Fibroblast of peridontal ligament (primary cell): Measurements from ENCODE around the gene PICALM.

ENCODE experiments used
- DNase-seq: peaks from one replicate; pipeline ENCODE4 v3.0.0-alpha.2; 2010; ENCODE audit errors: extremely low read depth

Gene PICALM

DNA sequence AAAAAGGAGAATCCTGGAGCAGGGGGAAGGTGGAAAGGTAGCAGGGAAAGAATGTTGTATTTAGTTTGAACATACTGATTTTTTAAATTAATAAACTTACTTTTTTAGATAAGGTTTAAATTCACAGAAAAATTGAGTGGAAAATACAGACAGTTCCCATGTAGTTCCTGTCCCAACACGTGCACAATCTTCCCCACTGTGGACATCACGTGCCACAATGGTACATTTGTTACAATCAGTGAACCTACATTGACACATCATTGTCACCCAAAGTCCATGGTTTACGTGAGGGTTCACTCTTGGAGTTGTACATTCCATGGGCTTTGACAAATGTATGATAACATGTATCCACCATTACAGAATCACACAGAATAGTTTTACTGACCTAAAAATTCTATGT, 10.5 kb upstream of the PICALM start:
- no peak for DNase-seq

DNA sequence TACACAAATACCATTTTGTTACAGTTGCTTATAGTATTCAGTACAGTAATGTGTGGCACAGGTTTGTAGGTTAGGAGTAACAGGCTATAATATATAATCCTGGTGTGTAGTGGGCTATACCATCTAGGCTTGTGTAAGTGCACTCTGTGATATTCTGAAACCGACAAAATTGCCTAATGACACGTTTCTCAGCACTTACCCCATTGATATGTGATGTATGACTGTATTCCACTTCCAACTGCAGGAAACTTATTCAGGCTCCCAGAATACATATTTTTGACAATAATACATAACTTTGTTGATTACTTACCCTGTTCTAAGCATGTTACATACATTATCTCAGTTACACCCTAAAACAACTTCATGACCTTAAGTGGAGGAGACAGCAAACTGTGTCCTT, 5.1 kb upstream of the PICALM start:
- DNase-seq: no peak

DNA sequence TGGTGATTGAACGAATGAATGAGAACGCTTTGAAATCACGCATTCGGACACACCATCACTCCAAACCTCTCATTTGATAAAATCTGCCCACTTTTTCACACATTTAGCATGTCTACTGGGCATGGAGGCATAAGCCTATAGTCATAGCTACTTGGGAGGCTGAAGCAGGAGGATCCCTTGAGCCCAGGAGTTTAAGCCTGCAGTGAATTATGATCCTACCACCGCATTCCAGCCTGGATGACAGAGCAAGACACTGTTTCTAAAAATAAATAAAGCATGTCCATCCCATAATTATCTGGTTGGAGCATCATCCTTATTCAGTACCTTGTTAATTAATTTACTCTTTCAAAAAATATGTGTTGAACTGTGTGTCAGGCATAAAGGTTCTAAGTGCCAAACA, 3.3 kb upstream of the PICALM start:
- DNase-seq: no peak

DNA sequence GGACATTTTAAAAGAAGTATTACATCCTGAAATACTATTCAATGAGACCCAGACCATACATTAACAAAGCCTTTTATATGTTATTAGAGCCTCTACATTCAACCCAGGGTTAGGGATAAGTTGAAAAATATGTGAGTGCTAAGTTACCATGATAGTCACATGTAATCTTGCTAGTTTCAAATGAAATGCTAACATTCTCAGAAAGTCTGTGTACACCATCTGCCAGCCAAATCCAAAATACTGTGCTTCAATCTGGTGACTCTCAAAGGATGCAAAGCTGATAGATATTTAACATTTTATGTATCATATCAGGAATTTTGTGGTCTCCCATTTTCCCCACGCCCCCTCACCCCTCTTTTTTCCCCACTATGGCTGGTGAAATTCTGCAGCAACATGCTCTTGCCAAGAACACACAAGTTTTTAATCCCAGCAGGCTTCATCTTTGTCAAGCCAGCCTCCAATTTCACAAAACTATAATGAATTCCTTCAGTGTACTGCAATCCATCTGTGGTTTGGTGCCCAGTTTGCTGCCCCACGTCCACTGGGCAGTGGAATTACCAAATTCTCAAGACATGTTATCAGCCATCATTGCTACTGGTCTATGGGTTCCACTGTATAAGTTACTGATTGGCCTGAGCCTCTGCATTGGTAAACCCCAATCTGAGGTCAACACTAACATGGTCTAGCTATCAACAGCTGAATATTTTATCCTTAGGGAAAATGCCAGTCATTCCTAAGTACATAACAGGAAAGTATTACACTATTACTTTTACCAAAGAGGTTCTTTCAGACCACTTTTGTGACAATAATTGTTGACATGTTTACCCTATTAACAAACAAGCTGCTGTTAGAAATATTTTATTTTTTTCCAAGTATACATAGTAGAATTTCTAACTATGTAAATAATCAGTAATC, 1.5 kb upstream of the PICALM start:
- DNase-seq: peak; percentile 78

DNA sequence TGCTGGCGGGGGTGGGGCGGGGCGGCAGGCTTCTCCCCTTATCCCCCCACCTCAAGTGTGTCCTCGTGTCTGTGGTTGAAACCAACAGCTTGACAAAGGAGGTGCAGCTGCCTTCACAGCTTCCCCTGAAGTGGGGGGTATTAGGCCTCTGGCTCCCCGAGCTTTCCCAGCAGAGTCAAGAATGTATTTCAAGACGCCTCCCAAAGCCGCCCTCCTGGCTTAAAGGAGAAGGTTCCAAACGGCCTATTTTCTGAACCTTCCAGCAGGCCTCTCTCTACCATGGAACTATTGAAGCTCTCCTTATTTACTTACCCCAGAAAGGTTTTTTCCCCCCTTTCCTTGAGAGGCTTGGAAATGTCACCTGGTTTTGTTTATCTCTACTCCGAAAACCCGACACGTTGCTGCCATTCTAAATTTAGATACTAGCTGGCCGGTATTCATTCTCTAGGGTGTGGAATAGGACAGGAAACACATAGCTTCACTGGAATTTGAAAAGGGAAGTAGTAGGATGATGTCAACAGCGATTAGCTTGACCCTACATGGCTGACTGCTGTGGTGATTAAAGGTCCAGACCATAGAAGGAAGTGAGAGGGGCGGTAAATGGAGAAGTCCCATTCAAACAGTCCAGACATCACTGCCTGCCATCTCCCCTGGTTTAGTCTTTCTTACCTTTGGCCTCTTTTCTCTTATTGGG, 671 bp upstream of the PICALM start:
- peak; percentile 90 for DNase-seq

DNA sequence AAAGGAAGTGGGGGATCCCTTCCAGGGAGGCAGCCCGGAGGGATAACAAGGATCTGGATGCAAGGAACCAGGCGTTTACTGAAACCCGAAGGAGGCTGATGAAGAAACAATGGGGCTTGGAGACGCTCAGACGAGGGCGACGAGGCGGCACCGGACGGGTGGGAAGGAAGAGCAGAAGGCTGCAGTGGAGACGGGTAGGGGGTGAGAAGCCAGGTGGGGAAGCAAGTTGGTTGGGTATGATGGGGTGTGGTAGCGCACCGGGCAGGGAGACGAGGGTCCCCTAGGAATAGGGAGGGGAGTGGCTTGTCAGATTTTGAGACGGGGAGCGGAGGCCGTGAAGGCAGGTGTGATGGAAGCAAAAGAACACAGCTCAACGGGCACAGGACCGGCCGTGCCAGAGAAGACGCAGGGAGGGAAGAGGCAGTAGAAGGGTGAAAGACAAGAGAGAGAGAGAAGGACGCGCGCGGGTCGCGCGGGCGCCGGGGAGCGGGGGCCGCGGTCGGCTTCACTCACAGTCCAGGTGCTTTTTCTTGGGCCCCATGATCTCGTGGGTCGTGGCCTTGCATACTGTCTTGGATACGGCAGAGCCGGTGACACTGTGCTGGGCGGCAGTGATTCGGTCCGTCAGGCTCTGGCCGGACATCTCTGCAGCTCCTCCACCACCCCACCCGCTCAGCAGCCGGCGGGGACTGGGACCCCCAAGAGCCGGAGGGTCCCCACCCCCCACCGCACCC, 579 bp downstream of the PICALM start:
- no peak for DNase-seq

DNA sequence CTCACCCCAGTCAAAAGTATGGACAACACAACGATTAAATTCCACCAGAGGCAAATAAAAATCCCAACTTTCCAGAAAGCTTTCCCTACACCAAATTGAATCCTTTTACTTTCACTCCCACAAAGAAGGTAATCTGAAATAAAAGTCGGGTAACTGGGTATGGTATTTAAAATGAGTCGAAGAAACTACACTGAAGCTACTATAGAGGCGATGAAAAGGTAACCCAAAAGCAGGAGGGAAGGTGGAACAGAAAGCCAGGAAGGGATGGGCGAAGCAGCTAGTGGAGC, 1.1 kb downstream of the PICALM start:
- DNase-seq: no peak

DNA sequence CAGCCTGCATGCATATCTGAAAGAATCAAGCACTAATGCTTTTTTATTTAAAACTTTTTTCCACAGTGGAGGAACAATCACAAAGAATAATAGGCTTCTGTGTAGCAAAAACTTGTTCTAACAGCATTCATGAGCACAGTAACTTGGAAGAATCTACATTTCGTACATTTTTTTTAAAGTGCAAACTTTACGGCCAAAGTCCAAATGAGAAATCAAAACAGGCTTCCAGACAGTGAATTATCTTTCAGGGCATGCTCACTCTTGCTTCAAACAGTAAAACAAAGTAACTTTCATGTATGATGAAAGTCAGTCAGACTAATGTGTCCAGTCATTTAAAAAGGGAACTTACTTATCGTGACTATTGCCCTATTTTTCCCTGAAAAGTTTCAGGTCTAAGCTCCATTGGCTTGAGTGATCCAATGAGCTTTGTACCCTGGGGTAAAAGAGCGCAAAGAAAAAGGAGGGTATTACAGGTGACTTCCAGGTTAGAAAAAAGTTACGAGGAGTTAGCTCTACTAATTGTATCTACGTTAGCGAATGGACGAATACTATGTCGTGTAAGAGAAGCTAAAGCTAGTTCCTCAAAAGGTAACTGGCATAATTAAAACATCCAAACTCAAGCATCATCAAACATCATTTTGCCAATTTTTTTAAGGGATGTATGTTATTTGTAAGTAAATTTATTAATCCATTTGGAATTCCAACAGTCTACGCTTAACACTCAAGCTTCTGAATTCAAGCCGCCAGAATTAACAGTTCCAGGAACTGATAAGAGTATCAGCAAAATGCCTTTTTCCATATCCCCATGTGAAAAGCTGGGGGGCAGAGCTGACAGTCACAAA, 1.7 kb downstream of the PICALM start:
- peak; percentile 44 for DNase-seq

DNA sequence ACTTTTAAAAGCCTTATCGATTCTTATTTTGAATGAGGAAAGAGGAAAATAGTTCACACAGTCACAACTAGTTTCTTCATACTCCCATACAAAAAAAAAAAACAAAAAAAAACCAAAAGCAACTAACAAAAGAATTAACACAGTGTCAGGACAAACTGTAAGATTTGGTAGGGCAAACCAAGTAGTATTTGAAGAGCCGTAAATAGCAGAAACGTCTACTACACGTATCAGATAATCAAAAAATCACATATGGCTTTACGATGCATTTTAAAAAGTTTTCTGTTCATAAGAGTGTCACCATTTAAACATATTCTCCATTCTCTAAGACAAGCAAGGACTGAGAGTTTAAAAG, 2.3 kb downstream of the PICALM start:
- DNase-seq: no peak

DNA sequence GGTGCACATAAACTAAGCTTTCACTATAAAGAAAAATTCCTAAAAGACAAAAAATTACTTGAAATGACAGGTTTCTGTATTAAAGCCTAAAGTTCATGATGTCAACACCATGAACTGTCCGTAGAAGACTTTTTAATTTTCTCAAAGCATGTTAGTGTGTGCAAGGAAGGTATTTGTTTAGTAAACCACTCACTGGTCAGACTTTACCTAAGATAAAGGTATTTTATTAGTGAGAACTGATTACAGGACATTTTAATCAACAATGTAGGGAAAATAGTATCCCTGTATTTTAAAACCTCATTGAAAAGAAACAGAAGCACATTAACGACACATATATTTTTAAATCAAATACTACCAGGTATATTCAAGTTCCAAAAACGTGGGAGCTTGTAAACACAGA, 2.9 kb downstream of the PICALM start:
- no peak for DNase-seq

DNA sequence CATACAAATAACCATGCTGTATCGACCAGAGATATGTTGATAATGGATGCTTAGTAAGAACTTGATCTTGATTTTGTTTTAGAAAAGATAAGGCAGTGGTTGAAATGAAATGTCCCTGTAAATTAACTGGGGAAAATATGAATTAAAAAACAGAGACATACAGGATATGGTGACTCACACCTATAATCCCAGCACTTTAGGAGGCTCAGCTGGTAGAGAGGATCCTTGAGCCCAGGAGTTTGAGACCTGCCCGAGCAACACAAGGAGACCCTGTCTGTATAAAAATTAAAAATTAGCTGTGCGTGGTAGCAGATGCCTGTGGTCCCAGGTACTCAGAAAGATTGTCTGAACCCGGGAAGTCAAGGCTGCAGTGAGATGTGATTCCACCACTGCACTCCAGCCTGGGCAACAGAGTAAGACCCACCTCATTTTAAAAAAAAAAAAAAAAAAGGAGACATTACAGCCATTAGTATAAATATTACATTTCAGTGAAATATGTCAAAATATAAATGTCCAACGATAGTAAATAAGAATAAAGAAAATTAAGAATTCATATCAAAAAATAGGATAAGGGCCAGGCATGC, 4.6 kb downstream of the PICALM start:
- no peak for DNase-seq

DNA sequence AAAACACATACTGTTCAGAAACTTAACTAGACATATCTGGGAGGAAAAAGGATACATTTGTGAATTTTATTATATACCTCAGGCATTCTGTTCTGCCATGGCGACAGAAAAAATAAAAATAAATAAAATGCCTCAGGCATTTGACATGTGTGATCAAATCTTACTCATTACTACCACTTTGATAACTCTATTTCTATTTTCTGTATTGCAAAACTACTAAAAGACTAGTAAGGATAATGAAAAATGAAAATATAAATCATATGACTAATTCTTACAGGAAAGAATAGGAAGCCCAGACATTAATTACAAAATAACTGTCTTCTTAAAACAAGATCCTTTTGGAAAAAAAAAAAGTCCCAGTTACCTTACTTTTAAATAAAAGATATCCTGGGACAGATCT, 5.3 kb downstream of the PICALM start:
- DNase-seq: peak; percentile 47

DNA sequence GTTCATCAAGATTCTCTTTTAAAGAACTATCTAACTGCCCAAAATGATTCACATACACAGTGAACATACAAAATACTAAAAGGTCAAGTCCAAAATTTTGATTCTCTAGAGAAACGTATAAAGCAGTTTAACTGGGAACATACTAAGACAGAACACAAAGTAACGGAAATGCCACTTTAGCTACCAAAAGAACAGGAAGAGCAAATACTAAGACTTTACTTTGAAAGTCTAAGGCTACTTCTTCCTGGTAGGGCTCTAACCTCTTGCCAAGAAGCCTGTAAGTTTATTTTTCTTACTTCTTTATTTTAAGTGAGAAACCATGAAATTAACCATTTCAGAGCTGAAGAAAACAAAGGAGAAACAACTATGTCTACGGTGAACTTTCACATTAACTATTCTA, 6.2 kb downstream of the PICALM start:
- peak; percentile 45 for DNase-seq

DNA sequence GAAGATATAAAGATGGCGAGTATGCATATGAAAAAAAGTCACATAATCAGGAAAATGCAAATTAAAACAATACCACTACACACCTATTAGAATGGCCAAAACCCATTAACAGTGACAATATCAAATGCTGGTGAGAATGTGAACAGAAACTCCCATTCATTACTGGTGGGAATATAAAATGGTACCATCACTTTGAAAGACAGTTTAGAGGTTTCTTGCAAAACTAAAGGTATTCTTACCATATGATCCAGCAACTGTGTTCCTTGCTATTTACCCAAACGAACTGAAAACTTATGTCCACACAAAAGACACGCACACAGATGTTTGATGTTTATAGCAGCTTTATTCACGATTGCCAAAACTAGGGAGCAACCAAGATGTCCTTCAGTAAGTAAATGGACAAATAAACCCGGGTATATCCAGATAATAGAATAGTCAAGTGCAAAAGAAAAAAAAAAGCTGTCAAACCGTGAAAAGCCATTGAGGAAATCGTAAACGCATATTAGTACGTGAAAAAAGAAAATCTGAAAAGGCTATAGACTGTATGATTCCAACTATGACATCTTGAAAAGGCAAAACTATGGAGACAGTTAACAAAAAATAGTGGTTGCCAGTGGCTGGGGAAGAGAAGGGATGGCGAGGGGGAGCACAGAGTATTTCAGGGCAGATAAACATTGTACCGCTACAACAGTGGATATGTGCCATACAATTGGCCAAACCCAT, 7.2 kb downstream of the PICALM start:
- no peak for DNase-seq

DNA sequence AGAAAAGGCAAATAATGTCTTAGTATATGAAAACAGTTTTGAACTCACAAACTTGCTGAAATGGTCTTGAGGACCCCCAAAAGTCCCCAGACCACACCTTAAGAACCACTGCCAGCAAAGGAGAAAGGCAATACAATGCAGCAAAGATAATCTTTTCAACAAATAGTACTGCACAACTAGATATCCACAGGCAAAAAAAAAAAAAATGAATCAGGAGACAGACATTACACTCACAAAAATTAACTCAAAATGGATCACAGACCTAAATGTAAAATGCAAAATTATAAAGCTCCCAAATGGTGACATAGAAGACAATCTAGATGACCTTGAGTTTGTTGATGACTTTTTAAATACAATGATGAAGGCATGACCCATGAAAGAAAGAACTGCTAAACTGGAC, 8.3 kb downstream of the PICALM start:
- no peak for DNase-seq

DNA sequence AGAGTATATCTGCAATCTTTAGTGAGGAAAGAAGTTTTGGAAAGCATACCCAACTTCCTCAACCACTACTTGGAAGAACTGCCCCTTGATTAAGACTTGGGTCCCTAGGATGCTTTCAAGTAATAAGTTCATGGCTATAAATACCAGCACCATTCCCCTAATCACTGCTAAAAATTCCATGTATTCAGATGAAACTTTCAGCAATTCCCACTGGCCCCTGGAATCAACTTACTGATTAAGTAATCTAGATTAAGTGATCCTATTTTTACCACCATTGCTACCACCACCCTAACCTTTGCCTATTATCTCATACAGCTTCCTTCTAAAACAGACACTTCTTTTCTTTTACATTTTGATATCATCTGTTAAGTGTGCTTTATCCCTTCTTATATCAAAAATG, 10.5 kb downstream of the PICALM start:
- no peak for DNase-seq

DNA sequence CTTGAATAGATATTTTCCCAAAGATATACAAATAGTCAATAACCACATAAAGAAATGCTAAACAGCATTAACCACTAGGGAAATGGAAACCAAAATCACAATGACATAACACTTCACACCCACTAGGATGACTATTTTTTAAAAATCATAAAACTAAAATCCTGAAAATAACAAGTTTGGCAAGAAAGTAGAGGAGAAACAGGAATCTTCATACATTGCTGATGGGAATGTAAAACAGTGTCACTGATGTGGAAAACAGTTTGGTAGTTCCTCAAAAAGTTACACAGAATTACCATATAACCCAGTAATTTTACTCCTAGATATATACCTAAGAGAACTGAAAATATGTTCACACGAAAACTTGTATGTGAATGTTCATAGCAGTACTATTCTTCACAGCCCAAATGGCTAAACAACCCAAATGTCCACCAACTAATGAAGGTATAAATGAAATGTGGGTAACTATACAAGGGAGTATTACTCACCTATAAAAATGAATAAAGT, 12.5 kb downstream of the PICALM start:
- no peak for DNase-seq

DNA sequence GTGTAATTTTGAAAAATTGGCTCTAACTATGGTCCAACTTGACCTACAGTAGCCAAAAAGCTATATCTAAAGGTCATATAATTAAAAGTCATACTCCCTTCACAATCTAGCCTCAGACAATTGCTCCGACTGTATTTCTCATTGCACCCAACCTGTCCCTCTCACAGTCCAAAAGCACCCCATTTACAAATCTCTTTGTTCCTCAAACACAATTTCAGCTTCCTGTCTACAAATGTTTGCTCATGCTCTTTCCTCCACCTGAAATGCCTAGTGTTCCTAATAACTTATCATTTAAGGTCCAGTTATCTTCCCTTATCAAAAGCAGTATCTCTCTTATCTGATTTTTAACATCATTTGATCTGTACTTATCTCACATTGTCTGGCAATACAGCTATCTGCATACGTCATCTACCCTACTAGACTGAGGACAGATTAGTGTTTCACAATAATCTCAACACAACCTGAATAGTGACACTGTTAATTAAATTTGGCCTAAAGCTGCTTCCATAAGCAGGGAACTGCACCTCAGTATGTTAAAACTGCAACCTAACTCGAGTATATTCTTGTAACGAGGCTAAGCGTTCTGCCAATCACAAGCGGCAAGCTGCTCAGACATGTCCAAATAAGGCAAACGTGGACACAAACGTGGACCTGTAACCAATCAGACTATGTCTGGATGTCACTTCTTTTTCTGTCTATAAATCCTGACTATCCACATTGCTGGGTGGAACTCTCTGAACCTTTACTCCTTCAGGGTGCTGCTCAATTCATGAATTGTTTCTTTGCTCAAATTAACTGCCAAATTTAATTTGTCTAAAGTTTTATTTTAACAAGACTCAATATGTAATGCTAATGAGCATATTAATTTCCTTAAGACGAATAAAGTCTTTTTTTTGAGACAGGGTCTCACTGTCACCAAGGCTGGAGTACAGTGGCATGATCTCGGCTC, 15.9 kb downstream of the PICALM start:
- DNase-seq: no peak

DNA sequence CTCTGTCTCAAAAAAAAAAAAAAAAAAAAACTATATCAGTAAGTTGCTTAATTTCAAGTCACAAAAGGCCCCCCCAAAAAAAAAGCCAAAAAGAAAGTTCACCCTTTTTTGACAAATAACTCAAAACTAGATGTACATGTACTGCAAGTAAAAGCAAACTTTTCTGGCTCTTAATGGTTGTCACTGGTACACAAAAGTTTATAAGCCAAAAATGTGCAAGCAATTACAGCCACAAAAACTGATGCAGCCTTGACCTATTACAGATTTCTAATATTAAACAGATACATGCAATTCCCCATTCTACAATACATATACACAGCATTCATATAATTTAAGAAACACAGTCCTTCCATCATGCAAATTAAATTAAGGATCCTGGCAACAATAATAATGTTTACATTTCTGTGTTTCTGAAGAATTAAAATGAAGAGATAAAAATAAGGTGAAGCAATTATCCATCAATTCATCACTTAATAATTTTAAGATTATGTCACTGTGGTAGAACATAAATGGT, 18.6 kb downstream of the PICALM start:
- no peak for DNase-seq
